T-helper 2 cell treated with Interferon-gamma antibody and Interleukin-4, amounts not matched to agents 5 μg/mL and 100 μg/mL, for 36 hours (primary cell): ENCODE measurements around the gene IFNG.
"Not testable (repeated sequence)": the region's sequence is repeated elsewhere in the genome, so short reads cannot be mapped to it uniquely, and the experiment has no call there.

ENCODE experiments used
- DNase-seq: peaks from one replicate; pipeline ENCODE4 v3.0.0; 2021; ENCODE audit warnings: low spot score
- H3K27ac Mint-ChIP-seq: one replicate; pipeline ENCODE4 v1.8.0; 2021; ENCODE audit warnings: mild to moderate bottlenecking, mixed read lengths
- H3K27me3 Mint-ChIP-seq: one replicate; pipeline ENCODE4 v1.8.0; 2021; ENCODE audit warnings: low read depth, mixed read lengths
- H3K36me3 Mint-ChIP-seq: one replicate; pipeline ENCODE4 v1.8.0; 2021; ENCODE audit warnings: low read depth, mixed read lengths
- H3K4me1 Mint-ChIP-seq: one replicate; pipeline ENCODE4 v1.8.0; 2021; ENCODE audit warnings: low read depth, mixed read lengths
- H3K4me3 Mint-ChIP-seq: one replicate; pipeline ENCODE4 v1.8.0; 2022; ENCODE audit warnings: mild to moderate bottlenecking, moderate library complexity, mixed read lengths
- H3K9me3 Mint-ChIP-seq: one replicate; pipeline ENCODE4 v1.8.0; 2021; ENCODE audit warnings: mixed read lengths

Gene IFNG

DNA sequence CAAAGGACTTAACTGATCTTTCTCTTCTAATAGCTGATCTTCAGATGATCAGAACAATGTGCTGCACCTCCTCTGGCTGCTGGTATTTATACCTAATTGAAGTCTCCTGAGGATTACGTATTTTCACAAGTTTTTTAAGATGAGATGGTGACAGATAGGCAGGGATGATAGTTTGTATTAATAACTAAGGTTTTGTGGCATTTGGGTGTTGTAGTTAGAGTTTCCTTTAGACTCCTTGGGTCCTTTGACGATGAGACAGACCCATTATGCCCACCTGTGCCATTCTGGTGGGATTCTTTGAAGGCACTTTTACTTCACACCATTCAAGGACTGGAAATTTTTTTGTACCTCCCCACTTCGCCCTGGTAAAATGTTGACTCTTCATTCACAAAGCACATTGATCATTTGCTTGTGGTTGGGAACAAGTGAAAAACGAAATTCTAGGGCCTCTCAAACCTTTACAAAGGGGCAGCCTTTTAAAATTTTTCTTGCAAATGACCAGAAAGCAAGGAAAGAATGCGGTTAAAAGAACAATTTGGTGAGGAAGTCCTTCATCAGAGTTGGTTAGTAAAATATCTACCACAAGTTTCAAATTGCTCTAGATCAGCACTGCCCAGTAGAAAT is at the start of gene IFNG:
Gene IFNG, minus strand, starts transcription at position 60 of the 624 bp plus-strand sequence. CDS start 125 bp downstream, outside the sequence.
- Mint-ChIP-seq H3K27me3 (peaks cover 2% of the 10 kb centered on the region), H3K4me1 (peaks cover 20% of the 10 kb centered on the region), H3K27ac (no peak within 1 kb of the TSS), H3K36me3 (no peaks in the 10 kb centered on the region), H3K4me3 (peak within 1 kb of the TSS; percentile 39), H3K9me3 (no peaks in the 10 kb centered on the region)
- no peak for DNase-seq

DNA sequence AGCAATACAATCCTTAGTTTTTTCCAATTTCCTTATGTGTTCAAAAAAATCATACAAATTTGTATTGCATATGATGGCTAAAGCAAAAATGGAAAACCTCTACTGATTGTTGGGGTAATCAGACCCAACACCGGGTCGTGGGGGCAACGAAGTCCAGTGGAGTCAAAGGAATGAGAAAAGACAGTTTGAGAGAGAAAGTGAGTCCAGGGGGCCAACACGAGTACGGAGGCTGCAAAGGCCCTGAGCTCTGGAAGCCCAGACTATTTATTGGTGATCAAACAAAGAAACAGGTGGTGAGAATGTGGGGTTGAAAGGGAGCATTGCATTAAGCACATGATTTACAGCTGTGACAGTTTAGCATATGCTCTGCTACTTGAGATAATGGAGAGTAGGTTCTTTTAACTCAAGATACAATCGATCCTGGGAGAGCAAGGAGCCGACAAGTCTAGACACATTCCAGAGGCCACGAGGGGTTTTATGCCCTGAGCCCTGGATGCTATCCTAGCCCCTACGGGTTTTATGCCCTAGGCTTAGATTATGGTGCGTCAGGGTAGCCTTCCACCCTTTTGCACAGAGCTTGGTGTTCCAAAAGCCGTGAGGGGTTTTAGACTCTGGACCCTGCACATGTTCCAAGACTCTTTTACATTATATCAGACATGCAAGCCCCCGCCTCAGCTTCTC is 49.6 kb upstream of the IFNG start:
- not testable (repeated sequence) for H3K27ac Mint-ChIP-seq, DNase-seq, H3K36me3 Mint-ChIP-seq, H3K4me3 Mint-ChIP-seq, H3K9me3 Mint-ChIP-seq
- peaks cover 17% of the 10 kb centered on the region for H3K4me1 Mint-ChIP-seq
- peaks cover 75% of the 10 kb centered on the region for H3K27me3 Mint-ChIP-seq

DNA sequence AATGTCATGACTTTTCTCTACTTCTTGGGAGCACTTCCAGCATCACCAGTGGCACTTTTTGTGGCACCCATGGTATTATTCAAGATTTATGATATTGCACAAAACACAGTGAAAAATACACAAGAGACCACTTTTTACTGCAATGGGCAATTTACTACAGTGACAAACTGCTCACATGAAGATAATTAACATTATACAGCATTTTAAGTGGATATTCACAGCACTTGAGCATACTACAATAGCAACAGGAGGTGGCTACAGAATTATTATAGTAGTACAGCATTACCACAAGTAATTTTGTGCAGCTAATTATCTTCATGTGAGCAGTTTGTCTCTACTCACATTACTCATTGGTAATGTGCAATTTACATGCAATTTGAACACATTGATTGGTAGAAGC is 47.7 kb upstream of the IFNG start:
- H3K27me3 Mint-ChIP-seq = peaks cover 72% of the 10 kb centered on the region
- DNase-seq = no peak
- H3K27ac Mint-ChIP-seq = no peak overlapping the region
- H3K36me3 Mint-ChIP-seq = no peaks in the 10 kb centered on the region
- no peaks in the 10 kb centered on the region for H3K9me3 Mint-ChIP-seq
- peaks cover 33% of the 10 kb centered on the region for H3K4me1 Mint-ChIP-seq
- H3K4me3 Mint-ChIP-seq = no peak overlapping the region

DNA sequence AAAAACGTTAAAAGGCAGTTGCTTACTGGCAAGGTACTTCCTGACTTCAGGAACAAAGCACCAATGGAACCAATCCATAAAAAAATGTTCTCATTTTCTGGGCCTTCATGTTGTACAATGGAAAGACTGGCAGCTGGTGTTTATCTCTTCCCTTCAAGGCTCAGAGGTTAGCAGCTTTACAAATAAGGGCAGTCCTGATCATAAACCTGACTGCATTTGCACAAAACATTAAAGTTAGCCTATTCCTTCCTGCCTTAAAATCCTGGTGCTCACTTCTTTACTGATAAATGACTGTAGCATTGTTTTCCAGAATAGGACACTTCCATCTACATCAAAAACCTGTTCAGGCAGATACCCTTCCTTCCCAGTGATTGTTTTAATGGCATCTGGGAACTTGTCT is 46.9 kb upstream of the IFNG start:
- peaks cover 27% of the 10 kb centered on the region for H3K4me1 Mint-ChIP-seq
- no peak overlapping the region for H3K27ac Mint-ChIP-seq
- no peaks in the 10 kb centered on the region for H3K9me3 Mint-ChIP-seq
- H3K4me3 Mint-ChIP-seq = no peak overlapping the region
- peaks cover 67% of the 10 kb centered on the region for H3K27me3 Mint-ChIP-seq
- DNase-seq = no peak
- no peaks in the 10 kb centered on the region for H3K36me3 Mint-ChIP-seq

DNA sequence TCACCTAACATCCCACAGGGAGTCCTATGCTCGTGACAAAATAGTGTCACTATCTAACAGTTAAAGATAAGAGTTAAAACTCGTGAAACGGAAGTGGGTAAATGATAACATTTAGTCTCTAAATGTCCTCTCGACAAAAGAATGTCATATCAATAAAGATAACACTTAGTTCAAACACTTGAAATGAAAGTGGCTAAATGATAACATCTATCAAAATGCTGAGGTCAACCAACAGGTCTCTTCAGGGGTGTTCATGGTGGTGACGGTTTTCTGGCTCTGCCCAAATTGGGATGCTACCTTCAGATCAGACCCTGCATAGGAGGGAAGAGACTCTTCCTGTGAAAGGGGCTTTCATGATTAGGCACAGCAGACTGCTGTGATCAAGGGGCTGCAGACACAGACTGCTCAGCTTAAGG is 43.9 kb upstream of the IFNG start:
- Mint-ChIP-seq H3K27me3 (peaks cover 66% of the 10 kb centered on the region), H3K36me3 (no peaks in the 10 kb centered on the region), H3K4me1 (peaks cover 34% of the 10 kb centered on the region), H3K27ac (no peak overlapping the region), H3K4me3 (no peak overlapping the region), H3K9me3 (no peaks in the 10 kb centered on the region)
- peak; percentile 18 for DNase-seq

DNA sequence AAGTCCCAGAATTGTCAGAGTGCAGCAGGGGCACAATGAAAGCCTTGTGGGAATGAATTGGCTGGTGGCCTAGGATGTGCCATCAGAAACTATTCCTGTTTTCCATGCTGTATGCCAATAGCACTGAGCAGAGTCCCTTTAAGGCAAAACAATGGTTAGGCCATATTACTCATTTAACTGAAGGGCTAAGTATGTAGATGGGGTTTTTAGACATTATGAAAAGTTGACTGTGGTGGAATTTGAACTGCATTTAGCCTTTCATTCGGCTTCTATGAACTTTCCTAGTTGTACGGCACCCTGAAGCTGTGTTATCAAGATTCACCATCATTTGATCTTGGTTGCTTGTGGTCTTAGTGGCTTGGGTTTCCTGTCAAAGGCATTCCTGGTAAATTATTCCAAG is 41.3 kb upstream of the IFNG start:
- H3K4me3 Mint-ChIP-seq = peak overlapping the region; percentile 30

DNA sequence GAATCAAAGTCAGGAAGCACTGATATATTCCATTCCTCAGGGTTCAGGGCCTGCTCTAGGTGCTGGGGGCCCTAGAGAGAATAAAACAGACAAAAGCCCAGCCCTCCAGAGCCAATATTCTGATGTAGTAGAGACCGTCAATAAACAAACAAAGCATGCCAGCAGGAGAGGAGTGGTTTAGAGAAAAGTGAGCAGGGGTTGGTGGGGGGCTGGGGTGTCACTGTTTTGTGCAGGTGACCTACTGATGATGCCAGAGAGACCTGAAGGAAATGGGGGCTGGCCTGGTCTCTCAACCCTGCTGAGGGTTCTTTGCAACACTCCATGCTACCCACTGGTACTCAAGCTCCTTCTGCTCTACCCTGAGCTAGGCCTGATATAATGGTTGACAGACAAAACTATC is 39.6 kb upstream of the IFNG start:
- Mint-ChIP-seq H3K4me3 (no peak overlapping the region), H3K4me1 (peaks cover 33% of the 10 kb centered on the region), H3K27me3 (peaks cover 51% of the 10 kb centered on the region), H3K27ac (no peak overlapping the region), H3K9me3 (no peaks in the 10 kb centered on the region), H3K36me3 (no peaks in the 10 kb centered on the region)
- no peak for DNase-seq

More for the DNA sequence above, 41.3 kb upstream of the IFNG start:
- peaks cover 36% of the 10 kb centered on the region for H3K4me1 Mint-ChIP-seq
- H3K9me3 Mint-ChIP-seq = no peaks in the 10 kb centered on the region
- DNase-seq = no peak
- peaks cover 63% of the 10 kb centered on the region for H3K27me3 Mint-ChIP-seq
- H3K36me3 Mint-ChIP-seq = no peaks in the 10 kb centered on the region
- no peak overlapping the region for H3K27ac Mint-ChIP-seq

DNA sequence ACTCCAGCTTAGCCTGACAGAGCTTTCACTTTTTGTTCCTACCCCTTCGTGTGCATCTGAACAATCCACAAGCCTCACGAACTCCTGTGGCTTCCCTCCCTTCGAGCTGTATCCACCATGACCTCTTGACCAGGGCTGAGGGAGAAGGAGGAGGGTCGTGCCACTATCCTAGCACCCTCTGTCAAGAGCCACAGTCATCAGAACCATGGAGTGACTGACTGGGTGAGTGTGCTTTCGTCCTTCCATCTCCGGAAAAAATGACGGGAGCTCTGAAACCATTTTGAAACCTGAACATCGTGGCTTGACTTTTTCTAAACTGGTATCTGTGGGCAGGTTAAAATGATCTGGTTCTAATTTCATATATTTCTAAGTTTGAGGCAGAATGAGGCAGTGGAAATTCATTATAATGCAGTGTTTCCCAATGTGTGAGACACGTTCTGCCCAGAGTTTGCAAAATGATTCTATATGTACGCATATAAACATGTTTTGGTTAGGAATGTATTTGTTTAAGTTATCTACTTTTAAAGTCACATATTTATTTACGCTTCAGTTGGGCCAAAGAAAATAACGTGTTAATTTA is 39.1 kb upstream of the IFNG start:
- Mint-ChIP-seq H3K27ac (peak overlapping the region; percentile 58), H3K4me1 (peaks cover 30% of the 10 kb centered on the region), H3K9me3 (no peaks in the 10 kb centered on the region), H3K27me3 (peaks cover 53% of the 10 kb centered on the region), H3K36me3 (no peaks in the 10 kb centered on the region), H3K4me3 (peak overlapping the region; percentile 44)
- DNase-seq = no peak

DNA sequence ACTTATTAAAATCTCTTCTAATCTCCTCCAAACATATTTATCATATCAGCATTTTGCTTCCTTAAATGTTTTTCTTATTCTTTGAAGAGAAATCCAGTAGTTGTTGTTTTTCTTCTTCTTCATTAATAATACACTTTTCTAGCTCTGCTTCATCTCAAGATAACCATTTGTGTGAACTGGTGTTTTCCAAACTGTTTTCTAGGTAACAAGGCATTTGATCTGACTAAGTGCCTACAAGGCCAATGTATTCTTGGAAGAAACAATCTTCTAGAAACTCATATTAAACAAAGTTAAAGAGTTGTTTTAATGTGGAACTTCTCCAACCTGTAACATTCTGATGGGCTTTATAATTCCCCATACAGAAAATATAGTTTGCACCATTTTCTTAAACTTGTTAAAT is 30.8 kb upstream of the IFNG start:
- DNase-seq = no peak
- Mint-ChIP-seq H3K36me3 (no peaks in the 10 kb centered on the region), H3K4me1 (peaks cover 11% of the 10 kb centered on the region), H3K4me3 (peak overlapping the region; percentile 11), H3K27ac (no peak overlapping the region), H3K27me3 (peaks cover 50% of the 10 kb centered on the region), H3K9me3 (no peaks in the 10 kb centered on the region)

DNA sequence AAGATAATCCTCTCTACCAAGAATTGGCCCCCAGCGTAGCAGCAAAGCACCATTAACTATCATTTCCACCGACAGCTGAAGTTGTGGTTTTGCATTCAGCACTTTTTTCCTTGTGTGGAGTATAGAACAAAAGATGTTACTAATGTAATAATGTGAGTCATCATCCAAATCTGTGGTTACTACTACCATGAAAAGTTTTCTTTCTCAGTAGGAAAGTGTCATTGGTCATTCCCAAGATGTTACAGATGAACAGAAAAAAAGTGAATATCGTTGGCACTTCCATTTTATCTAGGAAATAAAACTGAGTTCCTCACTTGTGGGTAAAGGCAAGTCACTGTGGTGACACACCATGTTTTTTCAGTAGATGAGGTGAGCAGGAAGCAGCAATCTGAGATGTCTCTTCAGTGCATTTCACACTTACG is 30.3 kb upstream of the IFNG start:
- Mint-ChIP-seq H3K27me3 (peaks cover 52% of the 10 kb centered on the region), H3K9me3 (no peaks in the 10 kb centered on the region), H3K4me3 (peak overlapping the region; percentile 46), H3K4me1 (peaks cover 11% of the 10 kb centered on the region), H3K27ac (peak overlapping the region; percentile 27), H3K36me3 (no peaks in the 10 kb centered on the region)
- DNase-seq = peak; percentile 42

DNA sequence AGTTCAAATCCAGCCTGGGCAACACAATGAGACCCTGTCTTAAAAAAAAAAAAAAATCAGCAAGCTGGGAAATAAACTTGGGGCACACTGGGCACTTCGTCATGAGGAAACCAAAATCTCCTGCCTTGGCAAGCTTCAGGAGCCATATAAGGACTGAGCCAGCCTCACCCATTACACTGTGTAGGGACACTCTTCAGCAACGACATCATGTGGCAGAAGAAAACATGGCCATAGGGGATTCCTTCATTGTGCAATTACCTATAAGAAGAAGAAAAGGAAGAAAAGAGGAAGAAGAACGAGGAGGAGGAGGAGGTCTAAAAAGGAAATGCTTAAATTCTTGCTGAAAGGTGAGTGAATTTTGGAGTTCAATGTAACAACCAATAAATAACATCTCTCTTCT is 26.1 kb upstream of the IFNG start:
- Mint-ChIP-seq H3K27ac (no peak overlapping the region), H3K27me3 (peaks cover 42% of the 10 kb centered on the region), H3K4me3 (no peak overlapping the region), H3K9me3 (no peaks in the 10 kb centered on the region), H3K4me1 (peaks cover 23% of the 10 kb centered on the region), H3K36me3 (no peaks in the 10 kb centered on the region)
- no peak for DNase-seq

DNA sequence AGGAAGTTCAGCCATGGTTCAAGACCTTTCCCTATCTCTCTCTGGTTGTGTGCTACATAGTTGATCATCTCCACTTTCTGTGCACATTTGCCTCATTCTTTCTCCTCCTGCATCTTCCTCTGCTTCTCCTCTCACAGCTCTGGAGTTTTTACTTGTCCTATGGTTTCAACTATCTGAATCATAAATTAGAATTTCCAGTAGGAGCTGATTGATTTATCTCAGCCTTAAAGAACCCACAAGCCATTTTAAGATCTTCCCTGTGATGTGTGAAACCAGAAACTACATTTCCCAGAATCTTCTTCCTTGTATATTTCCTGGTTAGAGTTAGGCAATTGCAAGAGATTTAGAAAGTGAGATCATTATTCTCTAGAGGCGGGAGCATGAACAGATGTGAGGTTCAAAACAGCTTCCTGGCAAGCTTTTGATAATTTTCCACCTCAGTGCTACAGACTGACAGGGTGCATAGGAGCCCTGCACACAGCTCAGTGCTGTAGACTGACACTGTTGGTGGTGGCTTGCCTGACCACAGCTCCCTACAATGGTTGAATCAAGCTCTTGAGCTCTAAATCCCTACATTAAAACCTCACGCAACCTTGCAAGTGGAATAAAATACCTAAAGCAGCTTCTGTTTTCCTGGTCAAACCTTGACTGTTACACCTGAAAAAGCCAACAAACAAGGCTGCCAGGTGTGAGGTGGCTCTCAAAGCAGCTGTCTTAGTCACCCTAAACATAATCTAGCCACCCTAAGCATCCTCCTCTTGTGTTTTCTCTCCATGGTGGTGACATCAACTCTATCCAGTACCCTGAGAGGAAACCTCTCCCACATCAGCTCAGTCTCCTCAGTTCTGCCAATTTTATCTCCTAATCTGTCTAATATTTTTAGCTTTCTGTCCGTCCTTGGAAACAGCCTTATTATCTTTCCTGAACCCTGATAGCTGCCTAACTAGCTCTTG is 21.5 kb upstream of the IFNG start:
- peaks cover 28% of the 10 kb centered on the region for H3K4me1 Mint-ChIP-seq
- peak overlapping the region; percentile 9 for H3K4me3 Mint-ChIP-seq
- H3K9me3 Mint-ChIP-seq = no peaks in the 10 kb centered on the region

DNA sequence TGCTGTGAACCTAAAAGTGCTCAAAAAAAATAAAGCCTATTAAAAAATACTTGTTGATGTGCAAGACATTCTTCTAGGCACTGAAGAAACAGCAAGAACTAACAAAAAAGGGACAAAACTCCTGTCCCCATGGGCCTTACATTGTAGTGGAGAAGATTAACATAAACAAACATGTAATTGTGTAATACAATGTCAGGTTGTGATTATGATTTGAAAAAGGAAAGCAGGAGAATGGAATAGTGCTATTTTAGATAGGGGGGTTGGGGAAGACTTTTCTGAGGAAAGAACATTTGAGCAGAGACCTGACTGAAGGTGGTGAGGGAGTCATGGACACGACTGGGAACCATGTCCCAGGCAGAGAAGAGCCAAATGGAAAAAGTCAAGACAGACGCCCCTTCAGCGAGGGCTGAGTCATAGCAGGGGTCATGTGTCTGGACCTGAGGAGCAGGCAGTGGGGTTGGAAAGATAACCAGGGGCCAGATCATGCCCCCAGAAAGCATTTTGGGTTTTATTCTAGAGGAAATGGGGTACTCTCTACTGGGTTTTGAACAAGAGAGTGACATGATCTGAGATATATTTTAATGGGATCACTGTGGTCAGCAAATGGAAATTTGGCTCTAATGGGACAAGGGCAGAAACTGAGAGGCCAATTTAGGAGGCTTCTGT is 19.4 kb upstream of the IFNG start:
- no peak for DNase-seq
- peaks cover 3% of the 10 kb centered on the region for H3K9me3 Mint-ChIP-seq
- peaks cover 6% of the 10 kb centered on the region for H3K27me3 Mint-ChIP-seq
- no peaks in the 10 kb centered on the region for H3K36me3 Mint-ChIP-seq
- H3K4me1 Mint-ChIP-seq = peaks cover 40% of the 10 kb centered on the region
- H3K4me3 Mint-ChIP-seq = no peak overlapping the region
- H3K27ac Mint-ChIP-seq = no peak overlapping the region

More for the DNA sequence above, 21.5 kb upstream of the IFNG start:
- H3K36me3 Mint-ChIP-seq = no peaks in the 10 kb centered on the region
- H3K27me3 Mint-ChIP-seq = peaks cover 22% of the 10 kb centered on the region
- DNase-seq = peak; percentile 38
- peak overlapping the region; percentile 13 for H3K27ac Mint-ChIP-seq
